GM19468 (cell line): ENCODE data around the gene KCTD11.
A peak's percentile ranks its signal among the peaks of the same experiment; 100 is the strongest.

ENCODE experiments used
- ATAC-seq: cut with Tn5 transposase; IDR thresholded peaks from one replicate; pipeline ENCODE4 v1.9.1; 2021; ENCODE audit warnings: mild to moderate bottlenecking, moderate library complexity, moderate number of reproducible peaks; ENCODE audit not compliant: unreplicated experiment; ENCODE audit errors: extremely low read depth

Gene KCTD11

GRCh38 chr17:7396147-7396546 lies 44.2 kb downstream of the KCTD11 start:
- ATAC-seq: no peak

GRCh38 chr17:7398612-7399011 lies 46.6 kb downstream of the KCTD11 start:
- no peak for ATAC-seq

GRCh38 chr17:7403043-7403726 lies 51.2 kb downstream of the KCTD11 start:
- no peak for ATAC-seq

GRCh38 chr17:7403727-7403976 lies 51.7 kb downstream of the KCTD11 start:
- no peak for ATAC-seq

- peak; percentile 81 for ATAC-seq
These were observed 52.2 kb downstream of the KCTD11 start, which contains the start of gene TMEM256 for GRCh38 chr17:7403977-7404736. Gene TMEM256 (minus strand): TSS chr17:7404097. CDS start chr17:7404084, 13 bp downstream.
